B cell (primary cell): ENCODE results near the gene GPR45. TPM values are rescaled to one million over a fixed set of nuclear protein-coding genes. Genes with fewer than 3 reads are reported as not detected.
A peak's percentile ranks its signal among the peaks of the same experiment; 100 is the strongest.

Experiments
- ATAC-seq: fragments of 200-7000 bp; cut with Tn5 transposase; one replicate; pipeline ENCODE4 v1.10.0; 2021; ENCODE audit warnings: low read depth, mild to moderate bottlenecking, moderate number of reproducible peaks, moderate library complexity
- CTCF ChIA-PET: fragments of 350-600 bp; sonication (Branson Sonifier 250); formaldehyde crosslinking; loops from one replicate; lab custom pipeline; 2021; ENCODE audit warnings: antibody characterized with exemption, inconsistent platforms; lab: Charles Lee
- POLR2A ChIA-PET: fragments of 350-600 bp; sonication (Branson Sonifier 250); formaldehyde crosslinking; loops from one replicate; lab custom pipeline; 2021; ENCODE audit warnings: antibody characterized with exemption; lab: Charles Lee
- DNase-seq: peaks from one replicate; pipeline ENCODE4 v3.0.0; 2013
- H2AFZ ChIP-seq: 2 replicates; pipeline ENCODE4 v1.6.1; 2012; ENCODE audit warnings: mild to moderate bottlenecking, low read depth, low read length; ENCODE audit not compliant: insufficient read depth, poor library complexity, severe bottlenecking
- H3K27ac ChIP-seq, 2 donors: 1 replicate in 1 of 2; 2 replicates in 1 of 2; pipeline ENCODE4 v1.5.1; 2012 to 2013; ENCODE audit warnings: low read length in 2 of 2, mild to moderate bottlenecking in 2 of 2, moderate library complexity in 1 of 2
- H3K27me3 ChIP-seq, 4 experiments: fragments of 200-600 bp in 1 of 4; sonication (generic) in 1 of 4; replicated peaks in 1 of 4; 1 replicate in 2 of 4; 2 replicates in 2 of 4; pipeline versions ENCODE4 v1.6.1 to v1.7.0; 2013 to 2016; ENCODE audit warnings: low read length in 3 of 4, mild to moderate bottlenecking in 2 of 4, mixed read lengths in 1 of 4, moderate library complexity in 1 of 4; ENCODE audit not compliant: insufficient read depth in 4 of 4, control insufficient read depth in 3 of 4; ENCODE audit errors: control extremely low read depth in 1 of 4
- H3K36me3 ChIP-seq, 2 experiments: replicated peaks in 1 of 2; 1 replicate in 1 of 2; 2 replicates in 1 of 2; pipeline versions ENCODE4 v1.6.1 to v1.7.1; 2013; ENCODE audit warnings: low read length in 1 of 2; ENCODE audit not compliant: insufficient read depth in 2 of 2, control insufficient read depth in 1 of 2; ENCODE audit errors: control extremely low read depth in 1 of 2, extremely low read depth in 1 of 2
- H3K4me1 ChIP-seq, 2 donors: fragments of 200-600 bp in 1 of 2; sonication (generic) in 1 of 2; 1 replicate in 1 of 2; 2 replicates in 1 of 2; pipeline versions ENCODE4 v1.5.1 to v1.6.1; 2013 to 2017; ENCODE audit warnings: low read length in 2 of 2; ENCODE audit not compliant: control insufficient read depth in 2 of 2, insufficient read depth in 2 of 2
- H3K4me2 ChIP-seq: replicated peaks from 2 replicates; pipeline ENCODE3; 2012; ENCODE audit warnings: mild to moderate bottlenecking, low read depth, low read length; ENCODE audit not compliant: poor library complexity, severe bottlenecking
- H3K4me3 ChIP-seq, 5 experiments: fragments of 200-600 bp in 1 of 5; sonication (generic) in 1 of 5; 1 replicate in 3 of 5; 2 replicates in 2 of 5; pipeline versions ENCODE4 v1.5.1 to v1.7.0; 2011 to 2016; ENCODE audit warnings: low read length in 4 of 5, mild to moderate bottlenecking in 4 of 5, low read depth in 2 of 5, control low read depth in 1 of 5, moderate library complexity in 1 of 5; ENCODE audit not compliant: insufficient read depth in 1 of 5; ENCODE audit errors: control extremely low read depth in 1 of 5, extremely low read depth in 1 of 5
- H3K79me2 ChIP-seq: fragments of 200-600 bp; sonication (generic); one replicate; pipeline ENCODE4 v1.6.0; 2016; ENCODE audit warnings: low read length; ENCODE audit not compliant: control insufficient read depth, insufficient read depth
- H3K9ac ChIP-seq: fragments of 200-600 bp; sonication (generic); 2 replicates; pipeline ENCODE4 v1.6.1; 2017; ENCODE audit warnings: mild to moderate bottlenecking, low read length, moderate library complexity
- H3K9me3 ChIP-seq, 3 donors: one replicate each; pipeline versions ENCODE4 v1.6.1 to v1.7.1; 2013; ENCODE audit warnings: low read length in 2 of 3; ENCODE audit not compliant: control insufficient read depth in 2 of 3, insufficient read depth in 1 of 3; ENCODE audit errors: control extremely low read depth in 1 of 3
- H4K20me1 ChIP-seq: 2 replicates; pipeline ENCODE4 v1.6.0; 2012; ENCODE audit warnings: mild to moderate bottlenecking, low read length; ENCODE audit not compliant: insufficient read depth, control insufficient read depth, poor library complexity, severe bottlenecking
- H3K27ac Mint-ChIP-seq: one replicate; pipeline ENCODE4 v1.8.0; 2021; ENCODE audit warnings: mixed read lengths
- H3K27me3 Mint-ChIP-seq: one replicate; pipeline ENCODE4 v1.8.0; 2021; ENCODE audit warnings: mixed read lengths
- H3K4me1 Mint-ChIP-seq: one replicate; pipeline ENCODE4 v1.8.0; 2021; ENCODE audit warnings: mixed read lengths
- H3K4me3 Mint-ChIP-seq: one replicate; pipeline ENCODE4 v1.8.0; 2021; ENCODE audit warnings: mixed read lengths
- H3K9me3 Mint-ChIP-seq: one replicate; pipeline ENCODE4 v1.8.0; 2022; ENCODE audit warnings: mixed read lengths; ENCODE audit not compliant: insufficient read depth
- EZH2 ChIP-seq: IDR thresholded peaks from 2 replicates; pipeline ENCODE4 v1.6.1; 2012; ENCODE audit warnings: borderline replicate concordance, low read depth, mild to moderate bottlenecking, moderate library complexity, low read length; ENCODE audit not compliant: insufficient read depth, poor library complexity, severe bottlenecking
- WGBS: methylation state at CpG from one replicate; pipeline ENCODE4 v1.1.5; 2013; ENCODE audit warnings: missing lambda C conversion rate; ENCODE audit not compliant: insufficient coverage; 5-methylcytosine and 5-hydroxymethylcytosine counted together
- intact Hi-C: fragments of 100-400 bp; cut with micrococcal nuclease; formaldehyde crosslinking; loops from one replicate; pipeline ENCODE4 v1.10.0; 2022
- polyA plus RNA-seq: library from polyadenylated mRNA; depleted of rRNA; stranded (reverse); fragments of >200 nt; gene quantifications from 2 replicates; pipeline ENCODE4 v1.2.3, GENCODE V29; 2012
- total RNA-seq, 2 donors: library from RNA; stranded (reverse); fragments of 120-200 nt in 1 of 2; gene quantifications; 1 replicate in 1 of 2; 2 replicates in 1 of 2; pipeline versions ENCODE4 v1.2.3 to v1.2.4, GENCODE V29; 2013 to 2022
- TF ChIP-seq, protein P1 (sequence below): fragments of 200-600 bp; IDR thresholded peaks from one replicate; pipeline ENCODE4 v1.8.0; 2022; ENCODE audit warnings: antibody characterized with exemption, mild to moderate bottlenecking

The GPR45 gene
- total and polyA plus RNA-seq, 2 donors (not counting 1 experiment from before 2014, with no cell fraction given) = not detected

DNA sequence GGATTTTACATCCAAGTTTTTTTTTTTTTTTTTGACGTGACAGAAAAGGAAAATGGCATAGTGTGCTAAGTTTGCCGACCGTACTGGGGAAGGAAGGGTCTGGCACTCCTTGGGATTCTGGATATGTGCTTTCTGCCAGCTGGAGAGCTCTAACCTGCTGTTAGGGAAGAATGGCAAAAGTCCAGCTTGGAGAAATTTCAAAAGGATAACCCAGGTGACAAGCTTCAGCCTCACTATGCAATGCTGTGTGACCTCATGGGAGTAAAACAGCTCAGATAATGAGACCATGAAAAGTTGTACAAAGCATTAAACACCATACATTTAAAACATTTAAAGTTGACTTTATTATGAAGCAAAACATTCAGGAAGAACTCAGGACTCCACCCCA lies 10.3 kb upstream of the GPR45 start:
- CTCF ChIA-PET = interaction anchor here (0.7 to 16.5 kb wide), 4 partner anchors 10 to 116 kb away, joined by 3 to 643 read pairs (median 4); partner anchors contain the start of gene GPR45
- intact Hi-C loops = no loop called here
- TF ChIP-seq, protein P1, sequence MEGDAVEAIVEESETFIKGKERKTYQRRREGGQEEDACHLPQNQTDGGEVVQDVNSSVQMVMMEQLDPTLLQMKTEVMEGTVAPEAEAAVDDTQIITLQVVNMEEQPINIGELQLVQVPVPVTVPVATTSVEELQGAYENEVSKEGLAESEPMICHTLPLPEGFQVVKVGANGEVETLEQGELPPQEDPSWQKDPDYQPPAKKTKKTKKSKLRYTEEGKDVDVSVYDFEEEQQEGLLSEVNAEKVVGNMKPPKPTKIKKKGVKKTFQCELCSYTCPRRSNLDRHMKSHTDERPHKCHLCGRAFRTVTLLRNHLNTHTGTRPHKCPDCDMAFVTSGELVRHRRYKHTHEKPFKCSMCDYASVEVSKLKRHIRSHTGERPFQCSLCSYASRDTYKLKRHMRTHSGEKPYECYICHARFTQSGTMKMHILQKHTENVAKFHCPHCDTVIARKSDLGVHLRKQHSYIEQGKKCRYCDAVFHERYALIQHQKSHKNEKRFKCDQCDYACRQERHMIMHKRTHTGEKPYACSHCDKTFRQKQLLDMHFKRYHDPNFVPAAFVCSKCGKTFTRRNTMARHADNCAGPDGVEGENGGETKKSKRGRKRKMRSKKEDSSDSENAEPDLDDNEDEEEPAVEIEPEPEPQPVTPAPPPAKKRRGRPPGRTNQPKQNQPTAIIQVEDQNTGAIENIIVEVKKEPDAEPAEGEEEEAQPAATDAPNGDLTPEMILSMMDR = no peak
- no peak for TF ChIP-seq EZH2

GRCh38 chr2:105235388-105236059 lies 6.0 kb upstream of the GPR45 start:
- Histone ChIP-seq H3K27me3 (no peaks in the 10 kb centered on the region), H3K4me2 (no peak overlapping the region), H3K79me2 (no peaks in the 10 kb centered on the region), H3K36me3 (no peaks in the 10 kb centered on the region), H3K9me3 (no peaks in the 10 kb centered on the region), H3K4me3 (no peak overlapping the region), H2AFZ (peak overlapping the region; percentile 55), H3K9ac (no peak overlapping the region), H4K20me1 (no peaks in the 10 kb centered on the region), H3K27ac (no peak overlapping the region), H3K4me1 (peaks cover 10 to 12% of the 10 kb centered on the region in 2 donors)
- 13% methylated on average over 11 of the region's 12 CpGs for WGBS
- POLR2A ChIA-PET = no interaction called here
- peaks cover 24% of the 10 kb centered on the region for H3K4me1 Mint-ChIP-seq
- H3K4me3 Mint-ChIP-seq = no peak overlapping the region
- intact Hi-C loops = loop anchor here (5.0 kb wide), 1 partner anchor 58 kb away; no protein-coding TSS in a partner anchor
- DNase-seq = peak; percentile 81
- no peak overlapping the region for H3K27ac Mint-ChIP-seq
- ATAC-seq = peak; percentile 68
- TF ChIP-seq, protein P1 = peak; percentile 93
- TF ChIP-seq EZH2 = no peak
- CTCF ChIA-PET = interaction anchor here (0.5 to 16.5 kb wide), 27 partner anchors 8 to 313 kb away, joined by 3 to 643 read pairs (median 4); no protein-coding TSS in a partner anchor
- H3K27me3 Mint-ChIP-seq = no peaks in the 10 kb centered on the region
- no peaks in the 10 kb centered on the region for H3K9me3 Mint-ChIP-seq

More for the DNA sequence above, 10.3 kb upstream of the GPR45 start:
- Histone ChIP-seq H4K20me1 (no peaks in the 10 kb centered on the region), H3K9ac (no peak overlapping the region), H3K27ac (no peak overlapping the region), H3K4me2 (no peak overlapping the region), H3K36me3 (no peaks in the 10 kb centered on the region), H3K9me3 (no peaks in the 10 kb centered on the region), H3K79me2 (no peaks in the 10 kb centered on the region), H3K4me1 (peaks cover 5% of the 10 kb centered on the region in 2 donors), H3K4me3 (no peak overlapping the region), H2AFZ (no peak overlapping the region), H3K27me3 (no peaks in the 10 kb centered on the region)
- no peaks in the 10 kb centered on the region for H3K9me3 Mint-ChIP-seq
- ATAC-seq (no peak), DNase-seq (no peak)
- no peaks in the 10 kb centered on the region for H3K27me3 Mint-ChIP-seq
- no peak overlapping the region for H3K4me3 Mint-ChIP-seq
- H3K27ac Mint-ChIP-seq = no peak overlapping the region
- peaks cover 7% of the 10 kb centered on the region for H3K4me1 Mint-ChIP-seq
- POLR2A ChIA-PET = no interaction called here
- 95% methylated on average over 3 of the region's 3 CpGs for WGBS
